Lower leg skin (tissue), 3 donors: ENCODE data around the gene YAE1.

Experiments used
- CTCF ChIP-seq, 3 donors: fragments of 450-650 bp; IDR thresholded peaks; one replicate each; pipeline ENCODE4 v1.5.1; 2016; ENCODE audit warnings: antibody characterized with exemption in 3 of 3, mild to moderate bottlenecking in 3 of 3, moderate library complexity in 2 of 3
- POLR2A ChIP-seq, 2 donors: fragments of 450-650 bp; IDR thresholded peaks; one replicate each; pipeline ENCODE4 v1.6.1; 2016 to 2017; ENCODE audit warnings: antibody characterized with exemption in 2 of 2, mild to moderate bottlenecking in 1 of 2, moderate library complexity in 1 of 2

DNA sequence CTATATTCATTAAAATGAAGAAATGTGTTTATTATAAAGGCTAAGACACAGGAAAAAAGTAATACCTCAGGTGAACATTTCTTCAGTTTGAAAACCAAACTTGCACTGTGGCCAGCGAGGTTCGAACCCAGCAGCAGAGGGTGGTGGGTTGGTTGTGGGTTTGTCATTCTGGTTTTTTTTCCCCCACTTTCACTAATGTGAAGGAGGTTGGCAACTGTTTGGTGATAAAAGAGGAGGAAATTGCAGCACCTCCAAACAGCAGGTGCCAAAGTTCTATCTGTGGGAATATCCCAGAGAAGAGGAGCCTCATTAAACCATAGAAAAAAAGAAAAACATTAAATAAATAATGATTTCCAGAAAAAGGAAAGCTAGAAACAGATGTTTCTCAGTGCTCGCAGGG, 36.6 kb upstream of the YAE1 start:
- TF ChIP-seq POLR2A (IDR thresholded peaks at IDR 0.05) (no peak), CTCF (IDR thresholded peaks at IDR 0.05) (no peak)
